BJ (cell line): Measurements from ENCODE around the gene COL16A1. TPM values are rescaled to one million over a fixed set of nuclear protein-coding genes. Genes with fewer than 3 reads are reported as not detected.

Experiments
- CTCF ChIA-PET: fragments of 350-600 bp; formaldehyde crosslinking; extraction: SDS; loops from one replicate; lab custom pipeline; 2021; ENCODE audit warnings: antibody characterized with exemption, inconsistent platforms; lab: Yijun Ruan, JAX
- POLR2A ChIA-PET: fragments of 300-600 bp; sonication (Branson Sonifier 250); formaldehyde crosslinking; extraction: SDS; loops from one replicate; lab custom pipeline; 2021; ENCODE audit warnings: antibody characterized with exemption; lab: Charles Lee
- DNase-seq: peaks from one replicate; pipeline ENCODE4 v3.0.0-alpha.2; 2011; ENCODE audit warnings: low read depth
- H3K27me3 ChIP-seq: 2 replicates; pipeline ENCODE4 v1.6.0; 2011; ENCODE audit warnings: low read length; ENCODE audit not compliant: control insufficient read depth, insufficient read depth
- H3K36me3 ChIP-seq: 2 replicates; pipeline ENCODE4 v1.5.1; 2011; ENCODE audit warnings: low read length; ENCODE audit not compliant: control insufficient read depth, insufficient read depth
- H3K4me3 ChIP-seq: 2 replicates; pipeline ENCODE4 v1.5.1; 2011; ENCODE audit warnings: low read depth, mild to moderate bottlenecking, control low read depth, low read length
- CTCF ChIP-seq: IDR thresholded peaks from 2 replicates; pipeline ENCODE4 v1.5.1; 2011; ENCODE audit warnings: low read depth, mild to moderate bottlenecking, control low read depth, inconsistent platforms, low read length, moderate library complexity; ENCODE audit not compliant: insufficient read depth
- polyA plus RNA-seq: library from polyadenylated mRNA; depleted of rRNA; stranded (reverse); fragments of >200 nt; gene quantifications from 2 replicates; pipeline ENCODE4 v1.2.3, GENCODE V29; 2011

COL16A1 gene
- polyA plus RNA-seq, 1 experiment: 123 TPM

- H3K36me3 ChIP-seq: peaks cover 28% of the 10 kb centered on the region
- no peak for TF ChIP-seq CTCF
These were observed 2.6 kb downstream of the COL16A1 start for GRCh38 chr1:31701091-31701736.

DNA sequence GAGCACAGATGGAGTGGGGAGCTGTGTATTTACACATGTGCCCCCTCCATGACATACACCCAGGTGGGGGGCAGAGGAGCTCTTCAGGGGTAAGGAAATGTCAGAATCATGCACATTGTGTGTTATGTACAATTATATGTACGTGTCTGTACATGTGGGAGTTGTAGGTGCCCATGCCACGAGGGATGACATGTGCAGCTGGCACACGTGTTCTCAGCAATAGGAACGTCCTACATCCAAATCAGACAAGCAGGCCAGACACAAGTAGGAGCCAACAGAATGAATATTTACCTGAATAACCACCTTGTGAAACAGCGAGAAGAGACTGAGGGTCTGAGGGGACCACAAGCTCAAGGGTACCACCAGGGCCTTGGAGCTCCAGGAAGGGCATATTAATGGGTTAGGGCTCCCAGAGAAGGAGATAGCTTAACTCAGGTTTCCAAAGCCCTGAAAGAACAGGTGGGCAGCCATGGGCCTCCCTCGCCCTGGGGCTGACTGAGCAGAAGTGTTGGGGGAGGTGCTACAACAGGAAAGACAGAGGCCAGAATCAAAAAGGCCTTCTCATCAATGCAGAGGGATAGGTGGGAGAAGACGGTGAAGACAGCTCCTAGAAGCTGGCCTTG is 3.2 kb downstream of the COL16A1 start:
- ChIA-PET POLR2A (no interaction called here), CTCF (interaction anchor here (1.1 to 8.3 kb wide), 11 partner anchors 10 to 137 kb away, joined by 3 to 86 read pairs (median 4); partner anchors contain the start of gene PEF1)
- no peak for DNase-seq
- Histone ChIP-seq H3K36me3 (peaks cover 32% of the 10 kb centered on the region), H3K4me3 (no peak overlapping the region), H3K27me3 (no peaks in the 10 kb centered on the region)
- TF ChIP-seq CTCF: no peak

More at GRCh38 chr1:31701091-31701736, 2.6 kb downstream of the COL16A1 start:
- ChIA-PET CTCF (interaction anchor here (0.5 to 8.3 kb wide), 11 partner anchors 11 to 899 kb away, joined by 3 to 86 read pairs (median 4); partner anchors contain the start of gene PEF1), POLR2A (interaction anchor here (3.3 kb wide), 1 partner anchor 11 kb away, joined by 12 read pairs; no protein-coding TSS in a partner anchor)
- Histone ChIP-seq H3K27me3 (no peaks in the 10 kb centered on the region), H3K4me3 (peak overlapping the region; percentile 66)
- peak; percentile 85 for DNase-seq

GRCh38 chr1:31699341-31699891 is 4.4 kb downstream of the COL16A1 start:
- Histone ChIP-seq H3K4me3 (no peak overlapping the region), H3K36me3 (peaks cover 43% of the 10 kb centered on the region), H3K27me3 (no peaks in the 10 kb centered on the region)
- DNase-seq: no peak
- ChIA-PET POLR2A (no interaction called here), CTCF (interaction anchor here (1.3 to 8.3 kb wide), 4 partner anchors 14 to 90 kb away, joined by 4 to 86 read pairs (median 7); partner anchors contain the start of gene PEF1)
- no peak for TF ChIP-seq CTCF

- H3K36me3 ChIP-seq: peaks cover 48% of the 10 kb centered on the region
- CTCF ChIA-PET: interaction anchor here (0.7 to 8.3 kb wide), 3 partner anchors 16 to 19 kb away, joined by 3 to 86 read pairs (median 3); no protein-coding TSS in a partner anchor
- H3K27me3 ChIP-seq: no peaks in the 10 kb centered on the region
- no peak for TF ChIP-seq CTCF
- no peak overlapping the region for H3K4me3 ChIP-seq
- POLR2A ChIA-PET: no interaction called here
- no peak for DNase-seq
These were observed 6.3 kb downstream of the COL16A1 start for GRCh38 chr1:31697369-31697984.
